Caco-2 (cell line): ENCODE measurements around the gene HAPLN3. TPM values are rescaled to one million over a fixed set of nuclear protein-coding genes. Genes with fewer than 3 reads are reported as not detected.

Experiments
- BruUV-seq: library from RNA; stranded (reverse); fragments of 400-500 nt; replicated peaks from 2 replicates; lab custom pipeline; 2021; lab: Mats Ljungman, UMichigan
- CTCF ChIA-PET: fragments of 300-600 bp; sonication (Branson Sonifier 250); formaldehyde crosslinking; loops from one replicate; lab custom pipeline; 2022; ENCODE audit warnings: antibody characterized with exemption; lab: Charles Lee
- POLR2A ChIA-PET: fragments of 300-600 bp; sonication (Branson Sonifier 250); formaldehyde crosslinking; loops from one replicate; lab custom pipeline; 2022; ENCODE audit warnings: antibody characterized with exemption; lab: Charles Lee
- DNase-seq, 2 experiments: peaks; one replicate each; pipeline versions ENCODE4 v3.0.0 to v3.0.0-alpha.2; 2020 to 2022
- H3K27me3 ChIP-seq: replicated peaks from 2 replicates; pipeline ENCODE4 v1.6.0; 2011; ENCODE audit warnings: low read length; ENCODE audit not compliant: control insufficient read depth, insufficient read depth
- H3K36me3 ChIP-seq: 2 replicates; pipeline ENCODE4 v1.5.1; 2011; ENCODE audit warnings: low read length; ENCODE audit not compliant: control insufficient read depth, insufficient read depth
- H3K4me1 ChIP-seq: fragments of 250-450 bp; sonication (Bioruptor Pico); 2 replicates; pipeline ENCODE4 v1.5.1; 2020; ENCODE audit warnings: mild to moderate bottlenecking
- H3K4me3 ChIP-seq: 2 replicates; pipeline ENCODE4 v1.5.1; 2011; ENCODE audit warnings: low read depth, mild to moderate bottlenecking, control low read depth, low read length
- H3K9me3 ChIP-seq: fragments of 250-450 bp; sonication (Bioruptor Pico); 2 replicates; pipeline ENCODE4 v1.5.1; 2020; ENCODE audit warnings: mild to moderate bottlenecking, moderate library complexity
- H3K27ac Mint-ChIP-seq: one replicate; pipeline ENCODE4 v1.8.0; 2022; ENCODE audit warnings: mixed read lengths; ENCODE audit not compliant: unreplicated experiment
- H3K27me3 Mint-ChIP-seq: one replicate; pipeline ENCODE4 v1.8.0; 2022; ENCODE audit warnings: mixed read lengths; ENCODE audit not compliant: insufficient read depth, unreplicated experiment
- H3K36me3 Mint-ChIP-seq: one replicate; pipeline ENCODE4 v1.8.0; 2022; ENCODE audit warnings: mild to moderate bottlenecking, mixed read lengths; ENCODE audit not compliant: insufficient read depth, unreplicated experiment
- H3K4me1 Mint-ChIP-seq: one replicate; pipeline ENCODE4 v1.8.0; 2022; ENCODE audit warnings: low read depth, mixed read lengths; ENCODE audit not compliant: unreplicated experiment
- H3K4me3 Mint-ChIP-seq: one replicate; pipeline ENCODE4 v1.8.0; 2022; ENCODE audit warnings: mild to moderate bottlenecking, moderate library complexity, mixed read lengths; ENCODE audit not compliant: unreplicated experiment
- H3K9me3 Mint-ChIP-seq: one replicate; pipeline ENCODE4 v1.8.0; 2022; ENCODE audit warnings: mixed read lengths; ENCODE audit not compliant: unreplicated experiment
- CTCF ChIP-seq, 2 experiments: fragments of 200-600 bp in 1 of 2; IDR thresholded peaks; 1 replicate in 1 of 2; 2 replicates in 1 of 2; pipeline versions ENCODE4 v1.5.1 to v1.8.0; 2011 to 2022; ENCODE audit warnings: antibody characterized with exemption in 1 of 2, control low read depth in 1 of 2, inconsistent platforms in 1 of 2, low read depth in 1 of 2, low read length in 1 of 2, mild to moderate bottlenecking in 1 of 2, moderate library complexity in 1 of 2; ENCODE audit not compliant: insufficient read depth in 1 of 2, severe bottlenecking in 1 of 2, unreplicated experiment in 1 of 2
- intact Hi-C: fragments of 100-400 bp; cut with micrococcal nuclease; formaldehyde crosslinking; loops from one replicate; pipeline ENCODE4 v1.10.0; 2022; ENCODE audit not compliant: unreplicated experiment
- total RNA-seq: library from RNA; stranded (reverse); gene quantifications from 2 replicates; pipeline ENCODE4 v1.2.3, GENCODE V29; 2022

HAPLN3 gene
- total RNA-seq, 1 experiment from 2014 or later: 16.7 TPM

GRCh38 chr15:88880944-88881740 is 14.2 kb downstream of the HAPLN3 start:
- Histone ChIP-seq H3K9me3 (no peaks in the 10 kb centered on the region), H3K4me3 (no peak overlapping the region), H3K36me3 (no peaks in the 10 kb centered on the region), H3K4me1 (no peaks in the 10 kb centered on the region), H3K27me3 (no peaks in the 10 kb centered on the region)
- intact Hi-C loops: no loop called here
- peaks cover 22% of the 10 kb centered on the region for H3K36me3 Mint-ChIP-seq
- no peaks in the 10 kb centered on the region for H3K9me3 Mint-ChIP-seq
- no peaks in the 10 kb centered on the region for H3K27me3 Mint-ChIP-seq
- DNase-seq: no peak
- ChIA-PET CTCF (no interaction called here), POLR2A (no interaction called here)
- no peak overlapping the region for H3K4me3 Mint-ChIP-seq
- no TSS peak for BruUV-seq
- H3K4me1 Mint-ChIP-seq: no peaks in the 10 kb centered on the region
- no peak overlapping the region for H3K27ac Mint-ChIP-seq
- no peak for TF ChIP-seq CTCF (IDR thresholded peaks at IDR 0.05; ENCODE audit: insufficient read depth in 1 of 2, low read depth in 1 of 2, low read length in 1 of 2, severe bottlenecking in 1 of 2, unreplicated experiment in 1 of 2)

DNA sequence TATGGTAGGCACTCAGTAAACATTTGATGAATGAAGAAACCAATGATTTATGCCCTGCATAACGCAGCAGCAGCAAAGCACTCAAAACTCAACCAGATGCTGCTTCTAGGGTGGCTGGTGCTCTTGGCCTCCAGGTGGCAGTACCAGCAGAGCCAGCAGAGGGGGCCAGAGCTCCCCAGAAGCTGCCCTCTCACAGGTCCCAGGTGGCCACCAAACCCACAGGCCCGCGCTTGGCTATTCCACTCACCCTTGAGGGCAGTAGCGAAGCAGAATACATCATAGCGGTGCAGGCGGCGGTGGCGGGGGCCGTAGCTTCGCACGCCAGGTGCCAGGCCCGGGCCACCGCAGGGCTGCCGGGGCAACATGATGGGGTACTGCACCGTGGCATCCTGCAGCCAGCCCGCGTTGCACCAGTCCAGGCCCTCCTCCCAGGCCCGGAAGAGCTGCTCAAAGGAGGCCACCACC is 16.6 kb downstream of the HAPLN3 start:
- no peaks in the 10 kb centered on the region for H3K27me3 Mint-ChIP-seq
- no peaks in the 10 kb centered on the region for H3K4me1 Mint-ChIP-seq
- ChIA-PET CTCF (interaction anchor here (0.6 to 1.4 kb wide), 9 partner anchors 8 to 240 kb away, joined by 3 to 7 read pairs (median 4); partner anchors contain the start of gene ISG20), POLR2A (no interaction called here)
- H3K4me3 Mint-ChIP-seq: no peak overlapping the region
- intact Hi-C loops: loop anchor here (10.0 kb wide), 1 partner anchor 296 kb away; no protein-coding TSS in a partner anchor
- H3K36me3 Mint-ChIP-seq: peaks cover 12% of the 10 kb centered on the region
- TF ChIP-seq CTCF (IDR thresholded peaks at IDR 0.05; ENCODE audit: insufficient read depth in 1 of 2, low read depth in 1 of 2, low read length in 1 of 2, severe bottlenecking in 1 of 2, unreplicated experiment in 1 of 2): peak; percentile 76 to 87
- Histone ChIP-seq H3K36me3 (no peaks in the 10 kb centered on the region), H3K4me3 (no peak overlapping the region), H3K27me3 (no peaks in the 10 kb centered on the region), H3K4me1 (no peaks in the 10 kb centered on the region), H3K9me3 (no peaks in the 10 kb centered on the region)
- no peaks in the 10 kb centered on the region for H3K9me3 Mint-ChIP-seq
- peak; percentile 62 to 68 for DNase-seq
- no peak overlapping the region for H3K27ac Mint-ChIP-seq
- BruUV-seq: no TSS peak

GRCh38 chr15:88877906-88878305 is 17.4 kb downstream of the HAPLN3 start:
- no TSS peak for BruUV-seq
- intact Hi-C loops: loop anchor here (10.0 kb wide), 1 partner anchor 297 kb away; no protein-coding TSS in a partner anchor

More at GRCh38 chr15:88877906-88878305, 17.4 kb downstream of the HAPLN3 start:
- Mint-ChIP-seq H3K4me3 (no peak overlapping the region), H3K9me3 (no peaks in the 10 kb centered on the region), H3K27ac (no peak overlapping the region), H3K36me3 (peaks cover 6% of the 10 kb centered on the region), H3K27me3 (no peaks in the 10 kb centered on the region), H3K4me1 (no peaks in the 10 kb centered on the region)
- CTCF ChIA-PET: interaction anchor here (0.6 to 1.4 kb wide), 3 partner anchors 27 to 162 kb away, joined by 3 to 4 read pairs (median 3); no protein-coding TSS in a partner anchor
- Histone ChIP-seq H3K4me1 (no peaks in the 10 kb centered on the region), H3K9me3 (no peaks in the 10 kb centered on the region), H3K27me3 (no peaks in the 10 kb centered on the region), H3K4me3 (no peak overlapping the region), H3K36me3 (no peaks in the 10 kb centered on the region)
- POLR2A ChIA-PET: no interaction called here
- DNase-seq: no peak
- TF ChIP-seq CTCF (IDR thresholded peaks at IDR 0.05; ENCODE audit: insufficient read depth in 1 of 2, low read depth in 1 of 2, low read length in 1 of 2, severe bottlenecking in 1 of 2, unreplicated experiment in 1 of 2): no peak
